ENCODE data around the gene TFEB. TPM values are rescaled to one million over a fixed set of nuclear protein-coding genes. Genes with fewer than 3 reads are reported as not detected.
A peak's percentile ranks its signal among the peaks of the same experiment; 100 is the strongest.

TFEB gene
- total RNA-seq, 3 donors from 2014 or later (not counting 1 experiment from before 2014, with no cell fraction given): 56.0 to 66.7 (median 66.2) TPM

- peaks cover 71 to 89% of the 10 kb centered on the region in 2 donors for H3K4me1 Mint-ChIP-seq
Observed at GRCh38 chr6:41728073-41728936, 7.1 kb downstream of the TFEB start.

DNA sequence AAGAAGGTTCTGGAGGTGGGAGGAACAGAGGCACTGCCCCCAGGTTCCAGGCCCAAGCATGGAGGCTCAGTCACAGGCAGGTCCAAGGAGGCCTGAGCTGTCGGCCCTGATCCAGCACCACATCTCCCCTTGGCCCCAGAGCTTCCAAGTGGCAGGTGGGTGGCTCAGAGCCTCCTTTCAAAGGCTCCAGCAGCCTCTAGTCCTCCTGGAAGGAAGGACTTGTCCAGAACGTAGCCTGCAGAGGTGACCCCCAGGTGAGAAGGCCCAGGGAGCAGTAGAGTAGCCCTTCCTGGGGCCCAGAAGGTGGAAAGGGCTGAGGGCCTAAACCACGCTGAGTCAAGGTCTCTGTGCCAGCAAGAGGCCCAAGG, 7.7 kb downstream of the TFEB start:
- Histone ChIP-seq H3K4me1 (ENCODE audit: control insufficient read depth, insufficient read depth, low read length) (peaks cover 99% of the 10 kb centered on the region), H3K36me3 (ENCODE audit: control insufficient read depth, insufficient read depth, low read length) (peaks cover 2% of the 10 kb centered on the region), H3K27ac (ENCODE audit: low read length) (peak overlapping the region; percentile 95), H3K4me3 (ENCODE audit: low read length) (peak overlapping the region; percentile 43), H3K9me3 (ENCODE audit: control insufficient read depth, insufficient read depth, low read length) (no peaks in the 10 kb centered on the region), H3K27me3 (ENCODE audit: control insufficient read depth, insufficient read depth, low read length) (no peaks in the 10 kb centered on the region)
- no peak for ATAC-seq
- Mint-ChIP-seq H3K4me3 (peak overlapping the region; percentile 92), H3K36me3 (no peaks in the 10 kb centered on the region), H3K4me1 (peaks cover 76 to 89% of the 10 kb centered on the region in 2 donors), H3K27me3 (ENCODE audit: low read depth in 2 of 2) (no peaks in the 10 kb centered on the region), H3K27ac (peak overlapping the region; percentile 88 to 95), H3K9me3 (no peaks in the 10 kb centered on the region)
- TF ChIP-seq, protein P1, sequence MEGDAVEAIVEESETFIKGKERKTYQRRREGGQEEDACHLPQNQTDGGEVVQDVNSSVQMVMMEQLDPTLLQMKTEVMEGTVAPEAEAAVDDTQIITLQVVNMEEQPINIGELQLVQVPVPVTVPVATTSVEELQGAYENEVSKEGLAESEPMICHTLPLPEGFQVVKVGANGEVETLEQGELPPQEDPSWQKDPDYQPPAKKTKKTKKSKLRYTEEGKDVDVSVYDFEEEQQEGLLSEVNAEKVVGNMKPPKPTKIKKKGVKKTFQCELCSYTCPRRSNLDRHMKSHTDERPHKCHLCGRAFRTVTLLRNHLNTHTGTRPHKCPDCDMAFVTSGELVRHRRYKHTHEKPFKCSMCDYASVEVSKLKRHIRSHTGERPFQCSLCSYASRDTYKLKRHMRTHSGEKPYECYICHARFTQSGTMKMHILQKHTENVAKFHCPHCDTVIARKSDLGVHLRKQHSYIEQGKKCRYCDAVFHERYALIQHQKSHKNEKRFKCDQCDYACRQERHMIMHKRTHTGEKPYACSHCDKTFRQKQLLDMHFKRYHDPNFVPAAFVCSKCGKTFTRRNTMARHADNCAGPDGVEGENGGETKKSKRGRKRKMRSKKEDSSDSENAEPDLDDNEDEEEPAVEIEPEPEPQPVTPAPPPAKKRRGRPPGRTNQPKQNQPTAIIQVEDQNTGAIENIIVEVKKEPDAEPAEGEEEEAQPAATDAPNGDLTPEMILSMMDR (IDR thresholded peaks at IDR 0.05): no peak
- intact Hi-C loops (cut with micrococcal nuclease): no loop called here
- WGBS (ENCODE audit: insufficient coverage): 66% methylated on average over 3 of the region's 3 CpGs
- no peak for DNase-seq

More at GRCh38 chr6:41728073-41728936, 7.1 kb downstream of the TFEB start:
- DNase-seq (no peak), ATAC-seq (peak in 2 of 3 donors; percentile 5 to 12)
- Histone ChIP-seq H3K4me3 (ENCODE audit: low read length) (peak overlapping the region; percentile 43), H3K9me3 (ENCODE audit: control insufficient read depth, insufficient read depth, low read length) (no peaks in the 10 kb centered on the region), H3K27ac (ENCODE audit: low read length) (peak overlapping the region; percentile 95), H3K4me1 (ENCODE audit: control insufficient read depth, insufficient read depth, low read length) (peaks cover 99% of the 10 kb centered on the region), H3K36me3 (ENCODE audit: control insufficient read depth, insufficient read depth, low read length) (peaks cover 2% of the 10 kb centered on the region), H3K27me3 (ENCODE audit: control insufficient read depth, insufficient read depth, low read length) (no peaks in the 10 kb centered on the region)
- no peaks in the 10 kb centered on the region for H3K36me3 Mint-ChIP-seq
- TF ChIP-seq, protein P1 (IDR thresholded peaks at IDR 0.05): no peak
- no peaks in the 10 kb centered on the region for H3K9me3 Mint-ChIP-seq
- 56% methylated on average over 18 of the region's 19 CpGs for WGBS (ENCODE audit: insufficient coverage)
- peak overlapping the region; percentile 88 to 95 for H3K27ac Mint-ChIP-seq
- intact Hi-C loops (cut with micrococcal nuclease): no loop called here
- H3K4me3 Mint-ChIP-seq: peak overlapping the region; percentile 92
- H3K27me3 Mint-ChIP-seq (ENCODE audit: low read depth in 2 of 2): no peaks in the 10 kb centered on the region

DNA sequence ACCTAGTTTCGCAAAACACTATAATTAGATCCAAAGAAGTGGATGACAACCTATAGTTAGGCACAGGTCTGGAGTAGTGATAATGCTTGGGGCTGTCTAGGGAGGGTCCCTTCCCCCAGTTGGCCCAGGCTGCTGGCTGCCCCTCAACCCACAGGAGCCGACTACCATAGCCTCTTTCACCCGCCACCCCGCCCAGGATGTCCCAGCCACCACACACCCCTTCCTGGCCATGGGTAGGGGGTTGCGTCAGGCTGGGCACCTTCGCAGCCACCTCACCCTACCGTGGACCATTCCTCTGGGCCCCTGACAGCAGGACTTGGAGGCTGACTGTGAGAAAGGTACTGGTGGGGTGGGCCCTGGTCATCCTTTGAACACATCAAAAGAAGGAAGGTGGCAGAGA, 8.5 kb downstream of the TFEB start:
- no peaks in the 10 kb centered on the region for H3K27me3 ChIP-seq (ENCODE audit: control insufficient read depth, insufficient read depth, low read length)
- no peaks in the 10 kb centered on the region for H3K36me3 Mint-ChIP-seq
- peak overlapping the region; percentile 95 for H3K27ac ChIP-seq (ENCODE audit: low read length)
- H3K9me3 ChIP-seq (ENCODE audit: control insufficient read depth, insufficient read depth, low read length): no peaks in the 10 kb centered on the region
- DNase-seq: no peak
- H3K27me3 Mint-ChIP-seq (ENCODE audit: low read depth in 2 of 2): no peaks in the 10 kb centered on the region
- TF ChIP-seq, protein P1 (IDR thresholded peaks at IDR 0.05): no peak
- ATAC-seq: peak; percentile 30 to 58 (median 31)
- no peaks in the 10 kb centered on the region for H3K9me3 Mint-ChIP-seq
- H3K36me3 ChIP-seq (ENCODE audit: control insufficient read depth, insufficient read depth, low read length): peaks cover 2% of the 10 kb centered on the region
- H3K27ac Mint-ChIP-seq: peak overlapping the region; percentile 88 to 95
- 20% methylated on average over 5 of the region's 7 CpGs for WGBS (ENCODE audit: insufficient coverage)
- H3K4me3 Mint-ChIP-seq: peak overlapping the region; percentile 92
- peaks cover 73 to 91% of the 10 kb centered on the region in 2 donors for H3K4me1 Mint-ChIP-seq
- H3K4me3 ChIP-seq (ENCODE audit: low read length): peak overlapping the region; percentile 43
- intact Hi-C loops (cut with micrococcal nuclease): no loop called here
- peaks cover 100% of the 10 kb centered on the region for H3K4me1 ChIP-seq (ENCODE audit: control insufficient read depth, insufficient read depth, low read length)

All from natural killer cell (primary cell).